SU-DHL-6 (cell line): ENCODE results near the gene NPTX2.

Source experiments
- H2AFZ ChIP-seq: fragments of 200-600 bp; sonication (generic); 2 replicates; pipeline ENCODE4 v1.6.1; 2014; ENCODE audit warnings: low read depth, mild to moderate bottlenecking, moderate library complexity, mixed read lengths, antibody characterized with exemption, low read length; ENCODE audit not compliant: severe bottlenecking
- H3F3A ChIP-seq: fragments of 200-600 bp; shearing (Covaris generic); 2 replicates; pipeline ENCODE4 v1.6.0; 2016; ENCODE audit warnings: antibody characterized with exemption, mild to moderate bottlenecking; ENCODE audit not compliant: insufficient read depth
- H3K27ac ChIP-seq: fragments of 200-600 bp; sonication (generic); 2 replicates; pipeline ENCODE4 v1.5.1; 2016; ENCODE audit warnings: low read depth, mild to moderate bottlenecking, low read length, moderate library complexity, mixed read lengths
- H3K27me3 ChIP-seq: fragments of 200-600 bp; sonication (generic), shearing (Covaris generic); 2 replicates; pipeline ENCODE4 v1.6.0; 2014; ENCODE audit warnings: mild to moderate bottlenecking, low read length
- H3K36me3 ChIP-seq: fragments of 200-600 bp; sonication (generic); 2 replicates; pipeline ENCODE4 v1.6.1; 2014; ENCODE audit warnings: mild to moderate bottlenecking, low read length, mixed read lengths
- H3K4me2 ChIP-seq: fragments of 300-600, 200-600 bp; shearing (Covaris generic), sonication (generic); 2 replicates; pipeline ENCODE4 v1.6.0; 2014; ENCODE audit warnings: low read length, low read depth, mild to moderate bottlenecking; ENCODE audit not compliant: poor library complexity, severe bottlenecking
- H3K4me3 ChIP-seq: fragments of 200-600 bp; sonication (generic); 2 replicates; pipeline ENCODE4 v1.5.1; 2014; ENCODE audit warnings: antibody characterized with exemption, low read length, mild to moderate bottlenecking, mixed read lengths; ENCODE audit not compliant: insufficient read depth, poor library complexity, severe bottlenecking
- H3K79me2 ChIP-seq: fragments of 200-600 bp; sonication (generic); 2 replicates; pipeline ENCODE4 v1.6.1; 2014; ENCODE audit warnings: mild to moderate bottlenecking, low read length, moderate library complexity; ENCODE audit not compliant: insufficient read depth
- H3K9ac ChIP-seq: fragments of 200-600 bp; sonication (generic); 2 replicates; pipeline ENCODE4 v1.7.0; 2014; ENCODE audit warnings: mild to moderate bottlenecking, low read length
- H3K9me2 ChIP-seq: fragments of 200-600 bp; sonication (generic); replicated peaks from 2 replicates; pipeline ENCODE4 v1.6.1; 2014; ENCODE audit warnings: low read length; ENCODE audit not compliant: insufficient read depth
- H3K9me3 ChIP-seq: fragments of 200-600 bp; sonication (generic); 2 replicates; pipeline ENCODE4 v1.6.1; 2014; ENCODE audit warnings: low read length, mixed read lengths; ENCODE audit not compliant: insufficient read depth
- H4K20me1 ChIP-seq: fragments of 200-600 bp; sonication (generic); 2 replicates; pipeline ENCODE4 v1.6.1; 2014; ENCODE audit warnings: low read depth, mild to moderate bottlenecking, antibody characterized with exemption, low read length, moderate library complexity, mixed read lengths
- CTCF ChIP-seq: fragments of 200-600 bp; sonication (generic); IDR thresholded peaks from one replicate; pipeline ENCODE4 v1.5.1; 2017; ENCODE audit warnings: antibody characterized with exemption, mild to moderate bottlenecking, low read length, moderate library complexity; ENCODE audit not compliant: insufficient read depth, poor library complexity, severe bottlenecking
- EZH2phosphoT487 ChIP-seq: fragments of 200-600 bp; sonication (generic), shearing (Covaris generic); conservative IDR thresholded peaks from 2 replicates; pipeline ENCODE4 v1.6.1; 2018; ENCODE audit warnings: mild to moderate bottlenecking, antibody characterized with exemption, low read length, moderate library complexity, mixed read lengths

Gene NPTX2, protein sequence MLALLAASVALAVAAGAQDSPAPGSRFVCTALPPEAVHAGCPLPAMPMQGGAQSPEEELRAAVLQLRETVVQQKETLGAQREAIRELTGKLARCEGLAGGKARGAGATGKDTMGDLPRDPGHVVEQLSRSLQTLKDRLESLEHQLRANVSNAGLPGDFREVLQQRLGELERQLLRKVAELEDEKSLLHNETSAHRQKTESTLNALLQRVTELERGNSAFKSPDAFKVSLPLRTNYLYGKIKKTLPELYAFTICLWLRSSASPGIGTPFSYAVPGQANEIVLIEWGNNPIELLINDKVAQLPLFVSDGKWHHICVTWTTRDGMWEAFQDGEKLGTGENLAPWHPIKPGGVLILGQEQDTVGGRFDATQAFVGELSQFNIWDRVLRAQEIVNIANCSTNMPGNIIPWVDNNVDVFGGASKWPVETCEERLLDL

DNA sequence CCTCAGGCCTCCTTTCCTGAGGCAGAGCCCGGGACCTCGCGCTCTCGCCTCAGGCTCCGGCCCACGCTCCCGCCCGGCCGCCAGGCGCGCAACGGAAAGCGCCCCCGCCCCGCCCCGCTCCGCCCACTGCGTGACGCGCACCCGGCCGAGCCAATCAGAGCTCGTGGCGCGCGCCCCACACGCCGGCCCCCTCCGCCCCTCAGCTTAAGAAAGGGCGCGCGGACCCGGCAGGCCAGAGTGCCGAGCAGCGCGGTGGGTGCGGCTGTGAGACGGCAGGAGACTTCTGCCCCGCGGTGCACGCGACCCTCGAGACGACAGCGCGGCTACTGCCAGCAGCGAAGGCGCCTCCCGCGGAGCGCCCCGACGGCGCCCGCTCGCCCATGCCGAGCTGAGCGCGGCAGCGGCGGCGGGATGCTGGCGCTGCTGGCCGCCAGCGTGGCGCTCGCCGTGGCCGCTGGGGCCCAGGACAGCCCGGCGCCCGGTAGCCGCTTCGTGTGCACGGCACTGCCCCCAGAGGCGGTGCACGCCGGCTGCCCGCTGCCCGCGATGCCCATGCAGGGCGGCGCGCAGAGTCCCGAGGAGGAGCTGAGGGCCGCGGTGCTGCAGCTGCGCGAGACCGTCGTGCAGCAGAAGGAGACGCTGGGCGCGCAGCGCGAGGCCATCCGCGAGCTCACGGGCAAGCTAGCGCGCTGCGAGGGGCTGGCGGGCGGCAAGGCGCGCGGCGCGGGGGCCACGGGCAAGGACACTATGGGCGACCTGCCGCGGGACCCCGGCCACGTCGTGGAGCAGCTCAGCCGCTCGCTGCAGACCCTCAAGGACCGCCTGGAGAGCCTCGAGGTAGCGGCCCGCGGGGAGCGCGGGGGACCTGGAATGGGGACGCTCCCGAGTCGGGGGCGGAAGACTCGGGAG, at the start of gene NPTX2:
Gene NPTX2 (plus strand): TSS at position 235 of the 909 bp plus-strand sequence. CDS start 177 bp downstream, at position 412.
- H3K27me3 ChIP-seq, result no peaks in the 10 kb centered on the region
- H3K9ac ChIP-seq, result no peak within 1 kb of the TSS

DNA sequence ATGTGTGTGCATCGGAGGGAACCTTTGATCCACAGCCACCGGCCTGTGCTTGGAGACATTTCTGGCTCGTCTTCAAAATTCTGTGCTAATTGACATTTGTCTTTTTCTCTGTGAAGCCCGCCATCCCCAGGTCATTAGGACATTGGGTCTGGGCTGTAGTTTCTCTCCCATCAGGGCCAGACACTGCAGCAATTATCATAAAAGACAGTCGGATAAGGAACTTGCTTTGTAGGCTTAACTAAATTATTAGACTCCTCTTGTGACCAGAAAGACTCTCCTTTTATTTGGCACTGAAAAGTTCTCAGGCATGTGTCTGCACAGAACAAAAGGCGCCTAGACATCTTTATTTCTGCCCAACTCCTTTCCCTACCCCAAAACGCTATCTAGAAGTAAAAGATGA, 49.1 kb upstream of the NPTX2 start:
- Histone ChIP-seq H3K9ac (no peak overlapping the region), H3K27ac (no peak overlapping the region), H3K27me3 (no peaks in the 10 kb centered on the region), H3K79me2 (no peaks in the 10 kb centered on the region), H3K4me3 (no peak overlapping the region), H3K9me2 (no peaks in the 10 kb centered on the region), H3F3A (no peaks in the 10 kb centered on the region), H3K9me3 (no peaks in the 10 kb centered on the region), H2AFZ (no peak overlapping the region), H4K20me1 (no peaks in the 10 kb centered on the region), H3K36me3 (no peaks in the 10 kb centered on the region), H3K4me2 (no peak overlapping the region)
- TF ChIP-seq EZH2phosphoT487 (no peak), CTCF (no peak)

More for the DNA sequence above, at the start of gene NPTX2:
- Histone ChIP-seq H3K36me3 (no peaks in the 10 kb centered on the region), H2AFZ (no peak within 1 kb of the TSS), H3K9me3 (no peaks in the 10 kb centered on the region), H3K27ac (no peak within 1 kb of the TSS), H3K79me2 (no peaks in the 10 kb centered on the region), H3K4me2 (no peak within 1 kb of the TSS), H3F3A (no peaks in the 10 kb centered on the region), H4K20me1 (no peaks in the 10 kb centered on the region), H3K4me3 (no peak within 1 kb of the TSS), H3K9me2 (no peaks in the 10 kb centered on the region)
- no peak for TF ChIP-seq CTCF
- TF ChIP-seq EZH2phosphoT487, result no peak

DNA sequence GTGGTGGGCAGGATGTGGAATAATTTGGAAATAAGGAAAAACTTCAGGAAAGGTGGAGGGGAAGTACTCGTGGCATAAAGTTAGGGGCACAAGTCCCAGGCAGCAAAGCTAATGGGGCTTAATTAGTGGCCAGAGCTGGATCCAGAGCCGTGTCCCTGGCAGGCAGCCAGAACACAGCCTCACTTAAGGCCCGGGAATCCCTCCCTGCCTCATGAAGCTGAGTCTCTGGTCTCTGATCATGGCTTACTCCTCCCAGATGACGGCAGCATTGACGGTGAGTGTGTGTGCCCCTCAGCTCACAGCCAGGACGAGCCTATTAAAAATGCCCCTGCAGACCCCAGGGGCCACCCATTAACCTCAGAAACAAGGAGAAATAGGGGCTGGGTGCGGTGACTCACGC, 48.2 kb upstream of the NPTX2 start:
- Histone ChIP-seq H3K36me3 (no peaks in the 10 kb centered on the region), H3K27ac (no peak overlapping the region), H3K79me2 (no peaks in the 10 kb centered on the region), H3K27me3 (no peaks in the 10 kb centered on the region), H4K20me1 (no peaks in the 10 kb centered on the region), H3F3A (no peaks in the 10 kb centered on the region), H3K4me3 (no peak overlapping the region), H3K9ac (no peak overlapping the region), H3K9me3 (no peaks in the 10 kb centered on the region), H3K4me2 (no peak overlapping the region), H3K9me2 (no peaks in the 10 kb centered on the region), H2AFZ (no peak overlapping the region)
- TF ChIP-seq CTCF, result no peak
- TF ChIP-seq EZH2phosphoT487, result no peak
